GM12875 (cell line): ENCODE data around the gene RFPL1.

Experiments
- H3K4me3 ChIP-seq: one replicate; pipeline ENCODE4 v1.5.1; 2011; ENCODE audit warnings: low read depth, low read length, control low read depth
- TF ChIP-seq, protein P1 (sequence below): IDR thresholded peaks from 2 replicates; pipeline ENCODE4 v1.5.1; 2011; ENCODE audit warnings: low read depth, mild to moderate bottlenecking, control low read depth, inconsistent platforms, low read length, moderate library complexity, borderline replicate concordance; ENCODE audit not compliant: insufficient read depth

The RFPL1 gene

DNA sequence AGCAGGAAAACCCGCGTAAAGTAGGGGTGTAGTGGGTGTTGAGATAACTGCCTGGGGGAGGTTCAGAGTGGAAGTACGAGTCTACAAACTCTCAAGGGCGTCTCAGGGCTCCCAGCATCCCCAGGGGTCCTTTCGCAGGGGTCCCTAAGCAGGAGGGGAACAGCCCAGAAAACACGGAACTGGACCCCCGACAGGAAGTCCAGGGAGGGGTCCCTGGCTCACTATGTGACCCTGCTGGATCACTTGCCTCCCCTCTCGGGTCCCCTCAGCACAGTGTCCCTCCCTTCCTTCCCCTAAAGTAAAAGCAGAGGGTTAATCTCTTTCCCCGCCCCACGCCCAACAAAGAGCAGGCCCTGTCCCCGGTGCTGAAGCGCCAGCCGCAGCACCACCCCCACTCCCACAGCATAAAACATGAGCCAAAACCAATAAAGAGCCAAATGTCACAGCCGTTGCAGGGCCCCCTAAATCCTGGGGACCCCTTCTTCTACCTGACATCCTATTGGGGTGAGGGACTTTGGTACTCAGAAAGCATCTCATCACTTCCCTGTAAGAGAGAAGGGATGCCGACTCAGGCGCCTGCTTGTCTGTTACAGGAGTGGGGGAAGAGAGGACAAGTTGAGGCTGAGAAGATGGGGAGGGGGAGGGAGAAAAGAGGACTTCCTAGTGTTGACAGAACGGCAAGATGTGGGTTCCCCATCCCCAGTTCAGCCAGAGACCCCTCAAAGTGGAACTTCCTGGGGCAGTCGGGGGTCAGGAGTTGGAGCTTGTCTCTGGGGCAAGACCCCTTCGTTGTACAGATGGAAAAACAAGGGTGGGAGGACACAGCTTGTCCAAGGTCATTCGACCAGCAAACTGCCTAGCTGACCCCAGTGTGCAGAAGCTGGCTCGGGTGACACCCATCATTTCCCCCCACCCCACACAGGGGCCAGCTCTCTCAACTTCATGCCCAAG lies 40.2 kb downstream of the RFPL1 start:
- H3K4me3 ChIP-seq: no peak overlapping the region
- TF ChIP-seq, protein P1, sequence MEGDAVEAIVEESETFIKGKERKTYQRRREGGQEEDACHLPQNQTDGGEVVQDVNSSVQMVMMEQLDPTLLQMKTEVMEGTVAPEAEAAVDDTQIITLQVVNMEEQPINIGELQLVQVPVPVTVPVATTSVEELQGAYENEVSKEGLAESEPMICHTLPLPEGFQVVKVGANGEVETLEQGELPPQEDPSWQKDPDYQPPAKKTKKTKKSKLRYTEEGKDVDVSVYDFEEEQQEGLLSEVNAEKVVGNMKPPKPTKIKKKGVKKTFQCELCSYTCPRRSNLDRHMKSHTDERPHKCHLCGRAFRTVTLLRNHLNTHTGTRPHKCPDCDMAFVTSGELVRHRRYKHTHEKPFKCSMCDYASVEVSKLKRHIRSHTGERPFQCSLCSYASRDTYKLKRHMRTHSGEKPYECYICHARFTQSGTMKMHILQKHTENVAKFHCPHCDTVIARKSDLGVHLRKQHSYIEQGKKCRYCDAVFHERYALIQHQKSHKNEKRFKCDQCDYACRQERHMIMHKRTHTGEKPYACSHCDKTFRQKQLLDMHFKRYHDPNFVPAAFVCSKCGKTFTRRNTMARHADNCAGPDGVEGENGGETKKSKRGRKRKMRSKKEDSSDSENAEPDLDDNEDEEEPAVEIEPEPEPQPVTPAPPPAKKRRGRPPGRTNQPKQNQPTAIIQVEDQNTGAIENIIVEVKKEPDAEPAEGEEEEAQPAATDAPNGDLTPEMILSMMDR: no peak

DNA sequence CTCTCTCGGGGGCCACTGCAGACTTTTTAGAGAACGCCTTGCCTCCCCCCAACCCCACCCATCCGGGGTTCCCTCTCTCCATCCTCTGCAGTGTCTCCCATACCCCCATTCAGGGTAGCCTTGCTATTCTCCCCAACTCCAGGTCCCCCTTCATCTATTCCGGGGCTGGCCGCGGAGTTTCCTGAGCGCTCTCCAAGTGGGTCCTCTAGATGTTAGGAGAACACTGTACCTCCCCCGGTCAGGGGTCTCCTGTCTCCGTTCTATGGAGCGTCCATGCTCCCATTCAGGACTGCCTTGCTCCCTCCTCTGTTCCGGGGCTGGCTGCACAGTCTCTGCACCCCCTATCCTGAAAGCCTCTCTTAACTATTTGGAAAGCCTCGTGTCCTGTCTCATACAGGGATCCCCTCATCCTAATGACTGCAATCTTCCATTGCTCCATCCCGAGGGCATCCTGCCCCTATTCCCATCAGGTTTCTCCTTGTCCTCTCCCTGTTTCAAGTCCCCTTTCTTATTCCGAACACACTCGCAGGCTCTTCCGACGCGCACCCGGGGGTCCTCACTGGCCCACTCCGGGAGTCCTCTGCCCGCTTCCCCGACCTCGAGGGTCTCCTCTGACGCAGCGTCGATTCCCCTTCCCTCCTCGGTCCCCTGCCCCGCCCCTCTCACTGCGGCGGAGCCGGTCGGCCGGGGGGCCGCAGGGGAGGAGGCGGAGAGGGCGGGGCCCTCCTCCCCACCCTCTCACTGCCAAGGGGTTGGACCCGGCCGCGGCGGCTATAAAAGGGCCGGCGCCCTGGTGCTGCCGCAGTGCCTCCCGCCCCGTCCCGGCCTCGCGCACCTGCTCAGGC lies 41.3 kb downstream of the RFPL1 start, which contains the start of gene NEFH:
Gene NEFH (plus strand): TSS at position 802 of the 845 bp plus-strand sequence. CDS start 45 bp downstream, outside the sequence.
- TF ChIP-seq, protein P1: no peak
- no peak within 1 kb of the TSS for H3K4me3 ChIP-seq

DNA sequence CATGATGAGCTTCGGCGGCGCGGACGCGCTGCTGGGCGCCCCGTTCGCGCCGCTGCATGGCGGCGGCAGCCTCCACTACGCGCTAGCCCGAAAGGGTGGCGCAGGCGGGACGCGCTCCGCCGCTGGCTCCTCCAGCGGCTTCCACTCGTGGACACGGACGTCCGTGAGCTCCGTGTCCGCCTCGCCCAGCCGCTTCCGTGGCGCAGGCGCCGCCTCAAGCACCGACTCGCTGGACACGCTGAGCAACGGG lies 41.8 kb downstream of the RFPL1 start:
- no peak overlapping the region for H3K4me3 ChIP-seq
- TF ChIP-seq, protein P1: no peak

DNA sequence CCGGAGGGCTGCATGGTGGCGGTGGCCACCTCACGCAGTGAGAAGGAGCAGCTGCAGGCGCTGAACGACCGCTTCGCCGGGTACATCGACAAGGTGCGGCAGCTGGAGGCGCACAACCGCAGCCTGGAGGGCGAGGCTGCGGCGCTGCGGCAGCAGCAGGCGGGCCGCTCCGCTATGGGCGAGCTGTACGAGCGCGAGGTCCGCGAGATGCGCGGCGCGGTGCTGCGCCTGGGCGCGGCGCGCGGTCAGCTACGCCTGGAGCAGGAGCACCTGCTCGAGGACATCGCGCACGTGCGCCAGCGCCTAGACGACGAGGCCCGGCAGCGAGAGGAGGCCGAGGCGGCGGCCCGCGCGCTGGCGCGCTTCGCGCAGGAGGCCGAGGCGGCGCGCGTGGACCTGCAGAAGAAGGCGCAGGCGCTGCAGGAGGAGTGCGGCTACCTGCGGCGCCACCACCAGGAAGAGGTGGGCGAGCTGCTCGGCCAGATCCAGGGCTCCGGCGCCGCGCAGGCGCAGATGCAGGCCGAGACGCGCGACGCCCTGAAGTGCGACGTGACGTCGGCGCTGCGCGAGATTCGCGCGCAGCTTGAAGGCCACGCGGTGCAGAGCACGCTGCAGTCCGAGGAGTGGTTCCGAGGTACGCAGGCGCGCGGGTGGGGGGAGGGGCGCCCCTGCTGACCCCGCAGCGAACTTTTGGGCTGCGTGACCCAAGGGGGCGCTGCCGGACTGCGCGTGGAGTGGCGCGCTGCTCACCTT lies 42.3 kb downstream of the RFPL1 start:
- no peak overlapping the region for H3K4me3 ChIP-seq
- TF ChIP-seq, protein P1: no peak

DNA sequence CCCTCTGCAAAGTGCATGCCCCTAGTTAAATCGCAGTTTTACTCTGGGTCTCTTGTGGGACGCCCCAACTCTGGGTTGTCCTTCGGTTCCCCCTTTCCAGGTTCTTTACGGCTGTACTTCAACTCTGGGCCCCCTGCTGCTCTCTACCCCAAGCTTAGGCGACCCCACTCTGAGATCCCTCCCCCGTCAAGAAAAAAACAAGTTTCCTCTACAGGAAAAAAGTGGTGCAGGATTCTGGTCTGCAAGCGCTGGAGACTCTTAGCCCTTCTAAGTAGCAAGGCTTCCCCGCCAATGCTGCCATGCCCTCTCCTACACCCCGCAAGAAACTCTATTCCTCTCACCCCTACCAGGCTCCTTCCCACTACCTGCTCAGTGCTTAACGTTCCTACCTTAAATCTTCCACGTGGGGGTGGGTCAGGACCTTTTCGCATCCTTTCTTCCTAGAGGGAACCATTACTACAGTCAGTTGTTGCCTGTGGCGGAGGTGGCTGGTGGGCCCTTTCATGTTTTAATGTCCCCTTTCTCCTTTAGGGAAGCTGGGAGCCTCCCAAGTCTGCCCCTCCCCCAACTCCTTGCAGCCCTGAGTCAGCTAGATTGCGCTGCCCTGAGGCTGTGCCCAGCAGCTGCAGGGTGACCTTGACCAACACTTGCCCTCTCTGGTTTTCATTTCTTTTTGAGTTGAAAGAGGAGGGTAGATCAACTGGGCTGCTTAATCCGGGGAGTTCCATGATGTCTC lies 43.0 kb downstream of the RFPL1 start:
- no peak overlapping the region for H3K4me3 ChIP-seq
- TF ChIP-seq, protein P1: no peak

DNA sequence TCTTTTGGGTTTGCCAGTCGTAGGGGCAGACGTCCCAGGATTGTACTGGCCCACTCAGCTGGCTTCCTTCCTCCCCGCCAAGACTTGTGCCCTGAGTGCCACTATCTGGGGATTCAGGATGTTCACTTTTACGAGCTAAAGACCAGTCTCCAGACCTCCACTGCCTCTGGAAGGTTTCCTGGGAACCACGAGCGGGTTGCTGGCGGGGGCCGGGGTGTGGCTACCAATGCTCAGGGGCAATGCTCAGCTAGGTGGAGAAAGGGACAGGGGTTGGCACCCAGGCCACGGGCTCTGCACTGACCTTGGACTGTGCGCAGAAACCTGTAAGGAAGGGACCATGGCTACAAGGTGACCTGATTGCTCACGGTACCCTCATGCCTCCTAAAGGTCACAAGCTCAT lies 43.9 kb downstream of the RFPL1 start:
- TF ChIP-seq, protein P1: no peak
- H3K4me3 ChIP-seq: no peak overlapping the region
